HG03103 (cell line): Measurements from ENCODE around the gene NEMP1.
"Not testable (repeated sequence)": the region's sequence is repeated elsewhere in the genome, so short reads cannot be mapped to it uniquely, and the experiment has no call there.

Source experiments
- ATAC-seq: cut with Tn5 transposase; IDR thresholded peaks from one replicate; pipeline ENCODE4 v1.9.1; 2021; ENCODE audit warnings: low read depth; ENCODE audit not compliant: unreplicated experiment

Gene NEMP1

DNA sequence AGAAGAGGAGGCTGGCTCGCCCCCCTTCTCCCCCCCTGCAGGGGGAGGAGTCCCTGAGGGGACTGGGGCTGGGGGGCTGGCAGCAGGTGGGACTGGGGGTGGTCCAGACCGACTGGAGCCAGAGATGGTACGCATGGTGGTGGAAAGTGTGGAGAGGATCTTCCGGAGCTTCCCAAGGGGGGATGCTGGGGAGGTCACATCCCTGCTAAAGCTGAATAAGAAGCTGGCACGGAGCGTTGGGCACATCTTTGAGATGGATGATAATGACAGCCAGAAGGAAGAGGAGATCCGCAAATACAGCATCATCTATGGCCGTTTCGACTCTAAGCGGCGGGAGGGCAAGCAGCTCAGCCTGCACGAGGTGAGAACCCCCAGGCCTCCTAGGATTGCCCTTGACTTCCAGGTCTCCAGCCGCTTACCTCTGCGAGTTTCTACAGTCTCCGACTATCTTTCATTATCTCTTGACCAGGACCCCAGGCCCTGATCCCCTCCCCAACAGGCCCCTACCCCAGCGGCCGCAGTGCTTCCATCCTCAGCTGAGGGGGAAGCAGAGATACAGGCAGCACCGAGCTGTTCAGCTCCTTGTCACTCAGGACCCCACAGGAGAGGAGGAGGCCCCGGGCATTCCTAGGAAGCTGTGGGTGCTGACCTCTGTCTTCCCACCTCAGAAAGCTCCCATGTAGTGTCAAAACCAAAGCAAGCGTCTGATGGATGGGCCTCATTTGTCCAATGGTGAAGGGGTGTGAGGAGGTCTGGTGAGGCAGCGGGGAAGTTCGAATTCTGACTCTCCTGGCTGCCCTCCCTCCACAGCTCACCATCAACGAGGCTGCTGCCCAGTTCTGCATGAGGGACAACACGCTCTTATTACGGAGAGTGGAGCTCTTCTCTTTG is 13.3 kb upstream of the NEMP1 start:
- ATAC-seq, result no peak

DNA sequence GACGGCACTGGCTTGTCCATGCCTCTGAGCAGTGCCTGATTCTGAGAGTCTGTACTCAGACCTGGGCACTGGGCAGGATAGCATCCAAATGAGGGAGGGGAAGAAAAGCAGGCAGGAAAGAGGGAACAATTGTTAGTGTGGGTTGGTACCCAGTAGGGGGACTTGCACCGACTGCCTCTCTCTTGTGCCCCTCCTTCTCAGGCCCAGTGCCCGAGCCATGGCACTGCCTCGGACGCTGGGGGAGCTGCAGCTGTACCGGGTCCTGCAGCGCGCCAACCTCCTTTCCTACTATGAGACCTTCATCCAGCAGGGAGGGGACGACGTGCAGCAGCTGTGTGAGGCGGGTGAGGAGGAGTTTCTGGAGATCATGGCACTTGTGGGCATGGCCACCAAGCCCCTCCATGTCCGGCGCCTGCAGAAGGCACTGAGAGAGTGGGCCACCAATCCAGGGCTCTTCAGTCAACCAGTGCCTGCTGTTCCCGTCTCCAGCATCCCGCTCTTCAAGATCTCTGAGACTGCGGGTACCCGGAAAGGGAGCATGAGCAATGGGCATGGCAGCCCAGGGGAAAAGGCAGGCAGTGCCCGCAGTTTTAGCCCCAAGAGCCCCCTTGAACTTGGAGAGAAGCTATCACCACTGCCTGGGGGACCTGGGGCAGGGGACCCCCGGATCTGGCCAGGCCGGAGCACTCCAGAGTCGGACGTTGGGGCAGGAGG is 12.5 kb upstream of the NEMP1 start:
- ATAC-seq, result no peak

DNA sequence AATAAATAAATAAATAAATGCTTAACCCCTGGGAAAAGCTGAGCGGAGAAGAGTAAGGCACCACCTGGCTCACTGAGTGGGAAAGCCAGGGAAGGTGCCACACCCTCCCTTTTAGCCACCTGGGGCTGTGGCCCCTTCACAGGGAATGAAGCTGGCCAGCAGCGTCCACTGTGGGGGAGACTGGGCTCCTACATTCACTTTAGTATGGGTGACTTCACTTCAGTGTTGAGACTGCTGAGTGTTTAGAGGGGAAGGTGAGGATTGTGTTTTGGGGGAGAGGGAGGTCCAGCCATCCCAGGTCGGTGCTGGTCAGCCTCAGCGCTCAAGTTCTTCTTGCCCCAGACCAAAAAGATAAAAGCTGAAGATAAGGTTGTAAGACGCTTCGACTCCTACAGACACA is 11.9 kb upstream of the NEMP1 start:
- no peak for ATAC-seq

DNA sequence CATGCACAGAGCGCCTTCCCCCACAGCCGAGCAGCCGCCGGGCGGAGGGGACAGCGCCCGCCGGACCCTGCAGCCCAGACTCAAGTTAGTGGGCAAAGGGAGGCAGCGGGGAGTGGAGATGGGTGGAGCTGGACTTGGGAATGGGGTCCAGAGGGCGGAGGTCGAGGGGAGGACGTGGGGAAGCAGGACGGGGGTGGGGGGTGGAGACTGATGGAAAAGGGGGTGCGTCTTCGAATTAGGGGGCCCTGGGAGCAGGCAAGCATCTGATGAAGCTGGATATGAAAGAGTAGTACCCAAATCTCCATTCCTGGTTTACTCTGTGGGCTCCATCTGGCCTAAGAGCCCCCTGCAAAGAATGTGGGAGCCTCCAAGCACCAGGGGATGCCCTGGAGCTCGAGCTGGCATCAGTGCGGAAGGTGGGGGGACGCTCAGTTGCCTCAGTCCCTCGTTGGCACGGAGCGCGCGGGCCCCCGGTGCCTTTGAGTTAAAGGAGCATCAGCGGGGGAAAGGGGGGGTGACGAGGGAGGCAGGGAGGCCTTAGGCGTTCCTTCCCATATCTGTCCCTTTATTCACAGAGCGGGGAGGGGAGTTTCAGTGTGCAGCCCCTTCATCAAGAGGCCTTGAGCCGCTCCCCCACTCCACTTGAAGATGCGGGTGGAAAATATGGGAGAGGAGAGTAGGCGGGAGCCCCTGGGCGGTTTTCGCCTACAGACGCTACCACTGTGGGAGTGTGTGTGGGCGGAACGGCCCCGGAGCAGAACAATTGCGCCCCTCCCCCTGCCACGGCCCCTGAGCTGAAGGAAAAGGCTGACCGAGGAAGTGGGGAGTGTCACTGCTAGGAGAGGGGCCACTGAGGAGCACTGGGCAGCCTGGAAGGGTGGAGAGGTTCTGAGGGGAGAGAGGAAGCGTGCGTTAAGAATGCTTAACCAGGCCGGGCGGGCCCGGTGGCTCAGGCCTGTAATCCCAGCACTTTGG is 11.0 kb upstream of the NEMP1 start:
- no peak for ATAC-seq

DNA sequence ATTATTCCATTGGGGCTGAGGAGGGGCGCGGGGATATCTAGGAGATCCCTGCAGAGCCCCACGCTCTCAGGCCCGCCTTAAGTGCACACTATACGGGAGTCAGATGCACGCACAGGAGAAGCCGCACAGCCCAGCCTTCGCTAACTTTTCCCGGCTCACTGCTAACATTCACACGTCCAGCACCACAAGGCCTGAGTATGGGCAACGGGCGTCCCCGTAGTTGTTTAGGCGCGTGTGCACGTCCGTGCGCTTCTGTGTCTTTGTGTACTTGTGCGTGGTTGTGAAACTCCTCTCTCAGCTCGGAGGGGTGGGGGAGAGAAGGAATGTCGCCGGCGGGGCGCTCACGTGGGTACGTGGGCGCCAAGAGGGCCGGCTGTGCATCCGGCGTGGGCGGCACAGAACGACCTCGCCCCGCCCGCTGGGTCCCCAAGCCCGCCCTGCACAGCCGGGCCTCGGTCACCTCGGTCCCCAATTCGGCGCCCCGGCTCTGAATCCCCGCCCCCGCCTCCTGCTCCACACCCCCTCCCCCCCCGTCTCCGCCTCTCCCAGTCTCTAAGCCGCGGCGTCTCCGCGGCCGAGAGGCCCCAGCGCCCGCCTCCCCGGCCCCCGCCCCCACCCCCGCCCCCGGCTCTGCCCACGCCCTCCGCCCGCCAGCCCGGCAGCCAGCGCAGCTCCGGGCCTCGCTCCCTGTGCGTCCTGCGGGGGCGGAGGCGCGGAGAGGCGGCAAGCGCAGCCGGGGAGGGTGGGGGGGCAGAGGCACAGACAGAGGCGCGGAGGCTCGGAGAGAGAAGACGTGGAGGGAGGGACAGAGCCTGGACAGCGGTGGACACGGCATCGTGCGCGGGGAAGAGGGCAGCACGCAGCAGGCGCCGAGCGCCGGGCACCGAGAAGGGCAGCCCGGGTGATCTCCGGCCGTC is 10.0 kb upstream of the NEMP1 start, which contains the start of gene NAB2:
NAB2 (plus strand) TSS at position 761 of the 917 bp plus-strand sequence. CDS start 158 bp downstream, outside the sequence.
- peak; percentile 42 for ATAC-seq

DNA sequence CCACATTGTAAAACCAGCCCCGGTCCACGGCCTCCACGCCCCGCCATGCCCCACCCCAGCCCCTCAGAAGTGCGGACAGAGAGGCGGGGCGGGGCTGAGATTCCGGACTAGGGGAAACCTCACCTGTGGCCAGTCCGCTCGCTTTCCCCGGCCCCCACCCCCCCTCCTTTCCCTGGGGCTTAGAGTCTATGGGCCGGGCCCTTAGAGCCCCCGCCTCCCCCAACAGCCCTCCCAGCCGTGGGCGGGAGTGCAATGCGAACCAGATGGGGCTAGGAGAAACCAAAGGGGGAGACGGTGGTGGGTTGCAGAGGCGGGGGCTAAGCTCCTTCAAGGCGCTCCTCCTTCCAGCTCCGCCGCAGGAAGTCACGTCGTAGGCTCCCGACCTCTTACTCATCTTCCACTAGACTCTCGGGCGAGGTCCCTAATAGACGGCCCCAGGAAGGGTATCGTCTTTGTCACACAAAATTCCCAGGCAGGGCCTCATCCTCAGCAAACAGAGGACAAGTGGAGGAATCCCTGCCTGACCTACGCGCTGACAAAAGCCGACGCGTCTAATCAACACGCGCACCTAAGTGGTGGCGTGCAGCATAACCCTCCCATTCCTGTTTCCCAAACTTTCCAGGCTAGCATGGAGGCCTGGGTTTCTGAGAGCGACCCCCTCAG is 9.2 kb upstream of the NEMP1 start:
- ATAC-seq, result no peak

DNA sequence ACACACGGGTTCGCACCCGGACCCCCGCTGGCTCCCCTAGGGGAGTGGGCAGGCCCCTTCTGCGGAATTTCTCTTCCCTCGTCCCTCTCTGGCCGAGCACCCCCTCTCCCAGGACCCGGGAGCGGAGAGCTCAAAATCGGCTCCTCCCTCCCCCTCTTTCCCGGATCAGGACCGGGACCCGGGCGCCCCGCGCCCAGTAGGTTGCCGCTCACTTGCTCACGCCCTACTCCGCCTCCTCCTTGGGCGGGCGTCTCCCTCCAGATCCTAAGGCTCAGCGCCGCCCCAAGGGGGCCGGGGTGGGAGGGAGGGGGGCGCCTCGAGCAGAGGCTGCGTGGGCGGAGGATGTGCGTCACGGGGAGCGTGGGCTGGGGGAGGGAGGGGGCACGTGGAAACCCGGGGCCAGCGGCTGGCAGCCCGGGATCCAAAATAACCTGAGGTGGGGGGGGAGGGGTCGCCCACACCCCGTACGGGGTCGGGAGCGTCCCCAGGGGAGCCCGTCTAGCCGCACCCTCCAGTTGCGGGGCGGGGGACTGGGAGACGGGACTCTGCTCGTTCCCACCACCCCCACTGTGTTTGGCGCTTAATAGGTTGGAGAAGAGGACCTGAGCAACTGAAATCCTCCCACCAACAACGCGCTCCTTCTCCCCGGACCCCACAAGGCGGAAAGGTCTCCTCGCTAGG is 8.6 kb upstream of the NEMP1 start:
- no peak for ATAC-seq

DNA sequence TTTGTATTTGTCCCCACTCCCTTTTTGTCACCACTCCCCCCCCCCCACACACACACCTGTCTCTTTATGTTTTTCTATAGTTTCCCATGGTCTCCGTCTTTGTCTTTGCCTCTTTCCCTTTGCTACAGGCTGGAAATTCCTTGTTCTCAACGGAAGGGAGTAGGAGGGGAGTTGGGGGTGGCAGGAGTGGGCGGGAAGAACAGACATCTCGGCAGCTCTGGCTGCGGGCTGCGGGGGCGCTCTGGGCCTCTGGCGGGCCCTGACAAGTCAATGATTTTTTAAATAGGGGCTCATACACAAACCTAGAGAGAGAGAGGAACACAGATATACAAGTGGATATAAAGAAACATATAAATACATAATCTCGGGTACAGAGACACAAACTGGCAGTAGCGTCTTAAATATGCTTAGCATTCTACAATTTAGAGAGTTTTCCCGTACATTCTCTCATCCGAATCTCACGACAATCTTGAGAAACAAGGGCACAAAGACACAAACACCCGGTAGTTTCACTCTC is 8.0 kb upstream of the NEMP1 start:
- no peak for ATAC-seq

DNA sequence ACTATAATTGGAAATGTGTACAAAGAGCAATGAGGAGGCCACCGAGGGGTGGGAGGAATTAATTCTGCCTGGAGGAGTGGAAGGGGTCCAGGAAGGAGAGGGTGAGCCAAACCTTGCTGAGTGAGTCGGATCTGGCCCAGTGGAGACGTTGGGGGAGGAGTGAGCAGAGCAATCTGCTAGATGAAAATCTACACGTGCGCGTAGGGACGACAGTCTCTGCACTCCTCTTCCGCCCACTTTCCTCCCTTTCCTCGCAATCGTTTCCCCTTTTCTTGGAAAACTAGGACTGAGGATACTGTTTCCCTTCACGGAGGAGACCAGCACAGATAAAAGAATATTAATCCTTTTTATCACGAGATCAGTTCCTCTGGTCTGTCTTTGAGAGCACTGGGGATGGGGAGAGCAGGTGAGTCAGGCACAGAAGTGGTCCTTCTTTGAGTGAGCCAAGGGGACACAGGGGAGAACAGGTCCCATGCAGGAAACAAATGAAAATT is 7.5 kb upstream of the NEMP1 start:
- ATAC-seq, result no peak

DNA sequence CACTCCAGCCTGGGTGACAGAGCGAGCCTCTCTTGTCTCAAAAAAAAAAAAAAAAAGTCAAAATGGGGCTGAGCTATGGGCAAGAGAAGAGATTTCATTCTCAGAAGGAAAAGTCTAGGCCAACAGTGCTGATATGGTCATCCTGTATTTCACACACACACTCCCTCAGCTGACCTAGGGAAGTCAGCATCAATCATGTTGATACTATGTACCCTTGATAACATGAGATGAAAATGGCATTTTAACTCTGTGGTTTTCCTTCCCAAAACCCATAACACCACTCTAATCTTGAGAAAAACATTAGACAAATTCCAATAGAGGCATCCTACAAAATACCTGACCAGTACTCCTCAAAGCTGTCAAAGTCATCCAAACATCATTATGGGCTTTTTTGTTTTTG is 2.3 kb upstream of the NEMP1 start:
- no peak for ATAC-seq

DNA sequence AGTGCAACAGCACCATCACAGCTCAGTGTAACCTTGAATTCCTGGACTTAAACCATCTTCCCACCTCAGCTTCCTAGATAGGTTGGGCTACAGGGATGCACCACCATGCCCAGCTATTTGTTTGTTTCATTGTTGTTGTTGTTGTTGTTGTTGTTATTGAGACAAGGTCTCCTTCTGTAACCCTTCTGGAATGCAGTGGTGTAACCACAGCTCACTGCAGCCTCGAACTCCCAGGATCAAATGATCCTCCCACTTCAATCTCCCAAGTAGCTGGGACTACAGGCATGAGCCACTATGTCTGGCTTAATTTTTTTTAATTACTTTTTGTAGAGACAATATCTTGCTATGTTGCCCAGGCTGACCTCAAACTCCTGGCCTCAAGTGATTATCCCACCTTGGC is 1.2 kb upstream of the NEMP1 start:
- ATAC-seq, result no peak

DNA sequence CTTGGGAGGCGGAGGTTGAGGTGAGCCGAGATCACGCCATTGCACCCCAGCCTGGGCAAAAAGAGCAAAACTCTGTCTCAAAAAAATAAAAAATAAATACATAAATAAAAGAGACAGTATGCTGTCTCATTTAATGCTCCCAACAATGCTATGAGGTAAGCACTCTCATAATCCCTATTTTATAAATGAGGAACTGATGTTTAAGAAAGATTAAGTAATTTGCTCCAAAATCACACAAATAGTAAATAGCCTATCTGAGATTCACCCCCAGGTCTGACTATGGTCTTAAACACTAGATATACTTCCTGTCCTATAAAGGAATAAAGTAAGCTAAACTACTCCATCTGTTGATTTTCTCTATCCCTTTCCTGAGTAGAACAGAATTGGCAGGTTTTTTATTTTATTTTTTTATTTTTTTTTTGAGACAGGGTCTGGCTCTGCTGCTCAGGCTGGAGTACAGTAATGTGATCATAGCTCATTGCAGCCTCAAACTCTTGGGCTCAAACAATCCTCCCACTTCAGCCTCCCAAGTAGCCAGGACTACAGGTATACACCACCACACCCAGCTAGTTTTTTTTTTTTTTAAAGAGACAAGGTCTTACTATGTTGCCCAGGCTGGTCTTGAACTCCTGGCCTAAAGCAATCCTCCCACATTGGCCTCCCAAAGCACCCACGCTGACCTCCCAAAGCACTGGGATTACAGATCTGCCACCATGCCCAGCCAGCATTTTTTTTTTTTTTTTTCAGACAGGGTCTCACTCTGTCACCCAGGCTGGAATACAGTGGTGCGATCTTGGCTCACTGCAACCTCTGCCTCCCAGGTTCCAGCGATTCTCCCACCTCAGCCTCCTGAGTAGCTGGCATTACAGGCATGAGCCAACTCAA is 4.8 kb downstream of the NEMP1 start:
- ATAC-seq, result not testable (repeated sequence)

DNA sequence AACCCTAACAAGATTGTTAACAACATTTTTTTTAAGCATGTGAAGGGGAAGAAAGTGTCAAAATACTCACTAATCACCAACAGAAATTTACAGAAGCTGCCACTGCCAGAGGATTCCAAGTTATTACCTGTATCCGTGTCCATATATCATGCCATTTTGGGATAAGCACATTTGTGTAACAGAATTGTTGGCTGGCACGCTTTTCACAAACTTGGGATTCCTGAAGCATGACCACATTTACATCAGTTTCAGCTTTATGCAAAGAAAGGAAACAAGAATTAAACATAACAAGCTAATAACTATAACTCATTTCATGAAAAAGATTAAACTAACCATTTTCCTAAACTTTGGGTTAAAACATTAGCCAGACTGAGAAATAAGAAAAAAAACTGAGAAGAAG is 5.9 kb downstream of the NEMP1 start:
- ATAC-seq, result no peak

DNA sequence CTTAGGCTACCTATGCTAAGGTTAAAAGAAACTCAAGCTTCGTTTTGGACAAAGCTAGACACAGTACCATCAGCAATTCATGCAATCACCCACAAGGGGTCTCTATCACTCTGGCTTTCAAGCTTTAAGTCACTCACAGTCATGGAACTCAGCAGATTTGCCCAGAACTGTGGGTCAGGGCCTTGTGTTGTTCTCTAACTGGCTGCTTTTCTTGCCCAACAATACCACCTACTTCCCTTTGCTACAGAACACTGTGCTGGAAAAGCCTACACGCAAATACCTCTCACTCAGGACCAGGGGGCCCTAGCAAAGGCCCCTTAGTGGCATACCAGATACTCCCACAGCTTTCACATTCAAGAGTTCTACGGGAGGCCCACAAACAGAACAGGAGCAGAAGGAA is 9.1 kb downstream of the NEMP1 start:
- peak; percentile 51 for ATAC-seq

DNA sequence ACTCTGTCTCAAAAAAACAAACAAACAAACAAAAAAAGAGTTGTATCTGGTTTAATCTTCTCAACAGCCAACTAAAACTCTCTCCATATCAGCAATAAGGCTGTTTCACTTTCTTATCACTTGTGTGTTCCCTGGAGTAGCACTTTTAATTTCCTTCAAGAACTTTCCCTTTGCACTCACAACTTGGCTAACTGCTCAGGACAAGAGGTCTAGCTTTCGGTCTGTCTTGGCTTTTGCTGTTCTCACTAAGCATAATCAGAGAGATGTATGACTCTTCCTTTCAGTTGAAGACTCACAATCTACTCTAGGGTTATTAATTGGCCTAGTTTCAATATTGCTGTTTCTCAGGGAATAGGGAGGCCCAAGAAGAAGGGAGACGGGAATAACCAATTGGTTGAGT is 12.3 kb downstream of the NEMP1 start:
- no peak for ATAC-seq

DNA sequence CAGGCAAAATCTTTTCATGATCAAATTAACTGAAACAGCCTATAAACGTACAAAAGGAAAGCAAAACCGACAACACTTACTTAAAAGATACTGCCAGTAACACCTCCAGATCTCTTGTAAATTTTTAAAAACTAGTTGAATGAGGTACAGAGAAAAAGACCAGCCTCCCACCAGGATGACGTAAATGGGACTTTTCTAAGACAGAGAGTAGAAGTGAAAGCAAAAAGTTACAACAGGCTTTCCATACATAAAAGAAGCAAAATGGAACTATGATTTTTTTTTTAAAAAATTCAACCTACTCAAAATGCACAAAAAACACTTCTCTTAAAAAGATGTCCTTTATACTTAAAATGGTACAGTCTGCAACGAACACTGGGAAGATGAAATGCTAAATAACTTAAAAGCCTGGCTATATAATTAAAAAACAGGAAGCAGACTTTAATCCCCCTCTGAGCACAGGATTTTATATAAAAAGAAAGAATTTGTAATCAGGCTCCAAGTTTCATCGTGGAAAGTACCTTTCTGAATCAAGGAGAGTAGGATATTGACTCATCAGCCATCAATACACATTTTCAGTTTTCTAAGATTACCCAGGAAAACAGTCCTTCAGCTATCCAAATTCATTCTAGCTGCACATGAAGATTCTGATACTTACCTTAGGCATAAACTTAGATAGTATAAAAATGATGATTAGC is 14.5 kb downstream of the NEMP1 start:
- peak; percentile 64 for ATAC-seq

DNA sequence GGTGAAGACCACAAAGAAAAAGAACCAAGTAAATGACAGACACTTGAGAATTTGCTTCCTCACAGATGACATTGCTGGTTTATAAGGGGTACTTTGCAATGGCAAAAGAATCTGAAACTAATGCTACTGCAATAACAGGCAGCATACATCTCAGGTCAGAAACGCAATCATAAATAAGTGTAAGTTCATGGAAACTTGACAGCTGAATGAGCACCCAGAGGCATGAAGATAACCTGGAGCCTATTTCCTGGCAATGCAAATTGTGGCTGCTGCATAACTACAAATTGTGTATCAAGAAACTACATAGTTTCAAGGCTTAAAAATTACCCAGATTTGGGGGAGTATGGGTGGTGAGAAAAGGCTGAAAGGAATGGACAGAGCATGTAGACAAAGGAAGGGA is 20.1 kb downstream of the NEMP1 start:
- ATAC-seq, result no peak
